Fibroblast of the aortic adventitia (primary cell): ENCODE data around the gene GNPAT. TPM values are rescaled to one million over a fixed set of nuclear protein-coding genes. Genes with fewer than 3 reads are reported as not detected.

Experiments
- DNase-seq: peaks from one replicate; pipeline ENCODE4 v3.0.0-alpha.2; 2010; ENCODE audit warnings: low read depth
- H3K4me3 ChIP-seq: 2 replicates; pipeline ENCODE4 v1.5.1; 2011; ENCODE audit warnings: low read depth, mild to moderate bottlenecking, control low read depth, low read length, moderate library complexity
- CTCF ChIP-seq: IDR thresholded peaks from 2 replicates; pipeline ENCODE4 v1.5.1; 2011; ENCODE audit warnings: mild to moderate bottlenecking, low read length, control low read depth, inconsistent platforms; ENCODE audit not compliant: insufficient read depth
- total RNA-seq: library from RNA; depleted of rRNA; stranded (reverse); fragments of >200 nt; gene quantifications from 2 replicates; pipeline ENCODE4 v1.2.3, GENCODE V29; 2012; ENCODE audit warnings: low replicate concordance

Gene GNPAT
- total RNA-seq, 1 donor, result 54.8 TPM

- peak; percentile 36 for DNase-seq
- peak overlapping the region; percentile 97 for H3K4me3 ChIP-seq
- no peak for TF ChIP-seq CTCF
Observed at GRCh38 chr1:231242516-231243198, 1.6 kb downstream of the GNPAT start.

DNA sequence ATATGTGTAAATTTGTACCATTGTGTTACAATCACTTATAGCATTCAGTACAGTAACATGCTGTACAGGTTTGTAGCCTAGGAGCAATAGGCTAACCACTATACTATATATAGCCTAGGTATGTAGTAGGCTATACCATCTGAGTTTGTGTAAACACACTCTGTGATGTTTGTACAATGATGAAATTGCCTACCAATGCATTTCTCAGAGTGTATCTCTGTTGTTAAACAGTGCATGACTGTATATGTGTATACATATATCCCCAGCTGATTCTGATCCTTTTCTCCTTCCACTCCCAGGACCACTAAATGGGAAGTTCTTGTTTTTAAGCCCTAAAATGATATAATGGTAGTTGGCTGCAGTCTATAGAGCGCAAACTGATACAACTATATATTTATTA, 7.8 kb downstream of the GNPAT start:
- TF ChIP-seq CTCF, result no peak
- H3K4me3 ChIP-seq, result no peak overlapping the region
- DNase-seq, result no peak

DNA sequence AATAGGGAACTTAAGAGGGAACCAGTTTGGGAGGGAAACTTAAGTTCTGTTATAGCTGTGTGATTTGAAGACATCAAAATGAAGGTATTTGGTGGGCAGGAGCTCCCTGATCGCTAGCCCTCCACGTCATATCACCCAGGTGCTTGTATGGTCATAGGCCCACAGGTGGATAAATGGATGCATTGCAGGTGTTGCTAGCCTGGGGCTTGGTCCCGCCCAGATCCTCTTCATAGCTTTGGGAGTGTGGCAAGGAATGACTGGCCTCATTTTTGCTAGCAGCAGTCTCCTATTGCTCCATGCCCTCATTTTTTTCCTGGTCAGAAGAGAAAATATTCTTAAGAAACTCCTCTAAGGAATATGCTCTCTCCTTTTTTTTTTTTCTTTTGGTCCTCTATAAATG, 11.3 kb downstream of the GNPAT start:
- no peak for TF ChIP-seq CTCF
- H3K4me3 ChIP-seq, result no peak overlapping the region
- DNase-seq, result no peak

DNA sequence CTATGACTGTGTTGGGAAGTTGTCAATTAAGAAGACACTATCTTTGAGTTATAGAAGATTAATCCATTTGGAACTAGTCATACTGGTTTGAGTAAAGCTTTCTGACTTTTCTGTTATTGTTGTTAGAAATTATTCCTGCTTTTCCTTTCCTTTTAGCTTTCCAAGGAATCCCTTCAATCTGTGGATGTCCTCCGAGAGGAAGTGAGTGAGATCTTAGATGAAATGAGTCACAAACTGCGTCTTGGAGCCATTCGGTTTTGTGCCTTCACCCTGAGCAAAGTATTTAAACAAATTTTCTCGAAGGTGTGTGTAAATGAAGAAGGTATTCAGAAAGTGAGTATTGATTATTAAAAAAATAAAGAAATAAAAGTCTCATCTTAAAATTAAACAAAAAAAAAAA, 19.3 kb downstream of the GNPAT start:
- DNase-seq, result no peak
- TF ChIP-seq CTCF, result no peak
- no peak overlapping the region for H3K4me3 ChIP-seq

DNA sequence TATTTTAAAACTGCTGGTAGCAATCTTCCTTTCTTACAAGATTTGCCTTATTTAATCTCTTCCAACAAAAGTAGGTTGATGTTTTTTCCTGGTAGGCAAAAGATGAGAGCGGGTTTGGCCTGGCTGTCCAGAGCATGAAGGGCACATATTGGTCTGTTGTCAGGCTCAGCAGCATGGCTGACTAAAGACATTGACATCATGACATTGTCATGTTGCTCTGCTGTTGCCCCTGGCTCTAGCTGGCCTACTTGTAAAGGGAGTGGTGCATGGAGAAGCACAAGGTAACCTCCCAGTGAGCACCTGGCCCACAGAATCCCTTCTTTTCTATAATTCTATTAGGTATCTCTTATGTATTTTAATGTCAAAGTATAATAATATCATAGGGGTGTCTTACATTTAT, 23.6 kb downstream of the GNPAT start:
- no peak for DNase-seq
- no peak overlapping the region for H3K4me3 ChIP-seq
- no peak for TF ChIP-seq CTCF

GRCh38 chr1:231265379-231265778, 24.4 kb downstream of the GNPAT start:
- TF ChIP-seq CTCF, result no peak
- no peak for DNase-seq
- H3K4me3 ChIP-seq, result no peak overlapping the region

DNA sequence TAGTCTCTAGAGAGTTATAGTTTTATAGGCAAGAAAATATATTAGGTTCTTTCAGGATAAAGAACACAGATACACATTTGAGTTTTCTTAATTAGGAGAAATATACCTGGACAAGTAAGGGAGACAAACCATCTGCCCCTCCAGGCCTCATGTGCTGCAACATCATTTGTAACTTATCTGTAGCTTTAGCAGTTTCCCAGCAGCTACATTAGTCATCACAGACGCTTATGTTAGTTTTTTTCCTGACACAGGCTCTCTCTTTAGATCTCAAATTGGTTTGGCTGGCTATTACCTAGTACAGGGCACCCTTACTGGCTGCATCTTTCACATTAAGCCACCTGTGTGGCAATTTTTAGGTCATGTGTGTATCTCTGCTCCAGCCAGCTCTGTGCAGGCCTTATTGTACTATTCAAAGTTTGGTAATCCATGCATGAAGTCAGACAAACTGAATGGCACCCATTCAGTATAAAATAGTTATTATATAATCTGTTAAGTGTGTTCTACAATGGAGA, 25.9 kb downstream of the GNPAT start:
- no peak for TF ChIP-seq CTCF
- peak; percentile 32 for DNase-seq
- H3K4me3 ChIP-seq, result no peak overlapping the region
